NCI-H187 treated with DMSO at 0.1 percent for 48 hours (cell line): Measurements from ENCODE around the gene KLHL30.

Source experiments
- DNase-seq: peaks from one replicate; lab custom pipeline; 2025; lab: John Stamatoyannopoulos, UW

KLHL30 gene

DNA sequence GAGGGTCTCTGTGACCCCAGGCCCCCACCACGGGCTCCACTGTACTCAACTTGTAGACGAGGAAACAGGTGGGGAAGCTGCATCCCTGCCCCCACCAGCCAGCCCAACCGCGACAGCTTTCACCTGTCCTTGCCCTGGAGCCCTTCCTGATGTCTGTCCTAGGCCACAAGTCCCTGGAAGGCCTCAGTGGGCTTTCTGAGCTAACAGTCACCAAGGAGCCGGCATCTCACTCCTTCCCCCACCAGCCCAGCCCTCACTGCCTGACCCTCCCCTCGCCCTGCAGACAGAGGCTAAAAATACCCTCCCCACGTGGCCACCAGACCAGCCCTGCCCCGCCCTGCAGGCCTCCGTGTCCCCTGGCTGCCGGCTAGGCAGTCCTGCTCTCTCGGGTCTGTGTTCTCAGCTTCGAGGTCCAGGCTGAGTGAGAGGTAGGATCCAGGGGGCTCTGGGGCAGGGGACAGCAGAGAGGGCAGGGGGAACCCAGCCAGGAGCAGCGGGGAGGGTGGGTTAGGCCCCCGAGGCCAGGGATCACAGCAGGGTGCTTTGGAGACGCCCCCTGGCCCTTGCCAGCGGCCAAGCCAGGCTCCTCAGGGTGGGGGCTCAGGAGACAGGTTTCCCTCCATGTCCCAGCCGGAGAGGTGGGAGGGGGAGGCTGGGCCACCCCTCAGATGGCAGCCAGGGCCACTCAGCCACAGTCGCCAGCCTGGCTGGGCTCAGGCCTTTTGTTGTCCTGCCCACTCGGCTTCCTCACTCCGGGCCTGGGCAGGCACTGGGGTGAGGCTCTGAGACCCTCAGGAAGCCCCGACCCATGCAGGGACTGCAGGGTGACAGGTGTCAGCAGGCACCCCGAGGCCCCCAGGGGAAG, at the start of gene KLHL30:
Gene KLHL30 (plus strand): TSS at position 338 of the 865 bp plus-strand sequence. CDS start 2,087 bp downstream, outside the sequence.
- DNase-seq = no peak

DNA sequence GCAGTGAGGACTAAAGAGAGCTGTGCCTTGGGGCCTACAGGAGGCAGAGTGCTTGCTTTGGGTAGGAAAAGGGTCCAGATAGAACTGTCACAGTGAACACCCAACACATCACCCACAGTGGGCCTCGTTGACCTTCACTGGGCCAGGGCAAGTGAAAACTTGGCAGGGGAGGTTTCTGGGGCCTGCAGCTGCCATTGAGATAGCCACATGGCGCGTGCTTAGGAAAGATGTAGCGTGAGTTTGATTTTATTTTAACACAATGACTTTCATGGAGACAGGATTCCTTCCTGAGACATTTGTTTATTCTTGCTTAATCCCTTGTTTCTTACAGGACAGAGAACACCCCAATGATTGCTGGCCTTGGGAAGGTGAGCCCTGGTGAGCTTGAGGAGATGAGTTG, 47.6 kb upstream of the KLHL30 start:
- DNase-seq = no peak

GRCh38 chr2:238091436-238092060, 46.9 kb upstream of the KLHL30 start:
- DNase-seq = no peak

DNA sequence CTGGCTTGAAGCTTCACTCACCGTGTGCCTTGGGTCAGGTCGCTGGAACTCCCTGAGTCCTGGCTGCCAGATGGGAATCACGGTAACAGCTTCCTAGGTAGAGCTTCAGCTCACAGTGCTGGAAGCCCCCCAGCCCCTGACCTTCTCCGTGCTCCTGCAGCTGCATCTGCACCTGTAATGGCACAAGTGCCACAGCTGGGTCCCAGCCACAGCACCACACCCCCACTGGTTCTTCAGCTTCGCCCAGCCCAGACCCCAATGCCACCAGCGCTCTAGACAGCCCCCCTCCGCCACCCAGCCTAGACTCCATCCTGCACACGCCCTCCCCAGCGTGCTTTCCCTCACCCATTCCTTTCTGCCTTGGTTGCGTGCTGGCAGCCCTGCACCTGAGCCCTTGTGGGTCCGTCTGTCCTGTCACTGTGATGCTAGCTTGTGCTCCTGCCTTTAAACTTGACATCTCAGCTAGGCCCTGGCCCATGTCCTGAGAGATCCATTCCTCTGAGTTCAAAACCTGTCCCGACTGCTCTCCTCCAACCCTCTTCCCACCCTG, 45.9 kb upstream of the KLHL30 start:
- DNase-seq = no peak

DNA sequence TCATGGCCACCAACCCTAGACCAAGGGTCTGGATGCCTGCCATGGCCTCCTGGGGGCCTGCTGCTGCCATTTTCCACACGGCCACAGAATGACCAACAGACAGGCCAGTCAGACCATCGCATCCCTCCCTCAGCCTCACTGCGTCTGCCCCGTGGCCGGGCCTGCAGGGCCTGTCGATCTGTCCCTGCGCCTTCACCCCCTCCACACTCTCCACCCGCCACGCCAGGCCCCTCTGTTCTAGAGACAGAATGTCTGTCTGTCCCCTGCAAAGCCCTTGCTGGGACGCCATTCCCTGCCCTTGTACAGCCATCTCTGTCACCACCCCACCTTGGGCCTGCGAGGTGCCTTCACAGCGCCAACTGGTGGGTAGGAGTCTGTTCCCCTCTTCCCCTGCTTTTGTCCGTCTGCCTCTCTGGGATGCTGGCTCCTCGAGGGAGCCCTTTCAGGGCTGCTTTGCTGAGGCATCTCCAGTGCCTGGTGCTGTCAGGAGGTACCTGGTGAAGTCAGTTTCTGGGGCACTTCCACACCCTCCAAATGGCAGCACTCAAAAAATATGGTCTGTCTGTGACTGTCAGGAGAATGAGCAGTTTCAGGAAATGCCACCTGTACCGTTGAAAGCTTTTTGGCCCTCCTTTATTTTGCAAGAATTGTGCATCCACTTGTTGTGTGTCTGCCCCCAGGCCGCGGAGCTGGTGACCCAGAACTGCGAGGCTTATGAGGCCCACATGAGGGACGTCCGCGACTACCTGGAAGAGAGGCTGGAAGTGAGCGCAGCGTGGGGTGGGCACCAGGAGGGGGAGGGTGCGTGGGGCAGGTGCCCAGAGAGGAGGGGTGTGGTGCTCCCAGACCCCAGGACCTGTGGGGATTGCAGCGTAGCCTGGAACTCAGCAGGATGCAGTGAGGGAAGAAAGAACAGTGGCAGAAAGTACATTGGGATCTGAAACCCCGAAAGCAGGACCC, 45.0 kb upstream of the KLHL30 start:
- DNase-seq = no peak

DNA sequence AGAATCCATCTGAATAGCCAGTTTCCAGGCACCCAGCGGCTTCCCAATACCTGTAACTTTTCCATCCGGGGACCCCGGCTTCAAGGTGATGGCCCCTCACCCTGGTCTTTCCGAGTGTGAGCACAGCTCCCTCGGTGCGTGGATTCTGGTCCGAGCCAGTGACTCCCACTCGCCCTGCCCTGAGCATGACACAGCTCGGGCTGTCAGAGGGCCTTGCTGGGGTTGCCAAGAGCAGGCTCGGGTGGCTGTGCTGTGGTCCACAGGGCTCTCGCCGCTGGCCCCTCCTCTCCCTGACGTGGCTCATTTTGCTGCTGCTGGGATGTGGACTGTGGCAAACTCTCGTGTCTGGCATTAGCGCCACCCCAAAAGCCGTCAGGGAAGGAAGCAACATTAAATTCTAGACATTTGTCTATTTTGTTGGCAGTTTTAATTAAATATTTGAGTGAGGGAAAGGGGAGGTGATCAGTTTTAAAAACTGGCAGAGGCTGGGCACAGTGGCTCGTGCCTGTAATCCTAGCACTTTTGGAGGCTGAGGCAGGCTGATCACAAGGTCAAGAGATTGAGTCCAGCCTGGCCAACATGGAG, 43.9 kb upstream of the KLHL30 start:
- DNase-seq = no peak

DNA sequence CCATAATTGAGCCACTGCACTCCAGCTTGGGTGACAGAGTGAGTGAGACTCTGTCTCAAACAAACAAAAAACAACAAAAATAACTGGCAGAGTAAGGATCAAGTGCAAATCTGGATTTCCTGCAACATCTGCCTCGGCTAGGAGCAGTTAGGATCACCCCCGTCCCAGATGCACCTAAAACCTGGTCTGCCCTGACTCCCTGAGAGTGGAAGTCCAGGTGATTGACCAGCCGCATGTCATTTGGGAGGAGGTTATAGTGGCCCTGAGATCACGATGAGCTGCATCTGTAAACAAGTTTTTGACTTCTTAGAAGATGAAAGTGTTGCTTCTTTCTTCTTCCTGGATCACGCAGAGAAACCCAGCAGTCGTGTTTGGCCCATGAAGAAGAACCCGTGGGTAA, 43.3 kb upstream of the KLHL30 start:
- DNase-seq = no peak

DNA sequence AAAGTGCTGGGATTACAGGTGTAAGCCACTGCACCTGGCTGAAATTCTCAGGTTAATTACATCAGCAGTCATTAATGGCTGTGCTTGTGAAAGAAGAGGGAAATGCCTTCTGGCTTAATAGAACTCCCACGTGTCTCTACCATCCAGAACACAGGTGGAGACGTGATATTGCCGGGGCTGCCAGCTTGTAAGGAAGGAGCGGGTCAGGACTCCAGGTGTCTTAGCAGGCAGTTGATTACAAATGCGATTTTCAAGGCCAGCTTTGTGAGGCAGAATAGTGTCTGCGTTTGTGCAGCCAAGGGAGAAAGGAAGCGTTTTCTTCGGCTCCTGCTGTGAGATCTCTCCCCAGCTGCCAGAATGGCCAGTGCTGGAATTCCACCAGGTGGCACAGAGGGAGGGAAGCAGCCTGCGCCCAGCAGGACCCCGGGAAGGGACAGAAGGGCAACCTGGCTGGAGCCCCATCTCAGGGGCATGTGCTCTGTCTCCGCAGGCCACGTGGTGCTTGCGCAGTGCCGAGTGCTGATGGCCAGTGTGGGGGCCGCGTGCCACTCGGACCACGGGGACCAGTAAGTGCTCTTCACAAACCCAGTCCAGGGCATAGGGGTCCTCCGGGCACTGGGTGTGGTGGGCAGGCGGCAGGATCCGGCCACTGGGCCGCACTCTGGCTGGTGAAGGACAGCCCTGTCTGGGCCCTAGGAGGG, 42.0 kb upstream of the KLHL30 start:
- DNase-seq = no peak

GRCh38 chr2:238097201-238097987, 41.1 kb upstream of the KLHL30 start:
- DNase-seq = no peak

- DNase-seq = no peak
Observed at GRCh38 chr2:238097988-238098871, 40.2 kb upstream of the KLHL30 start.

GRCh38 chr2:238098901-238099713, 39.4 kb upstream of the KLHL30 start:
- no peak for DNase-seq

DNA sequence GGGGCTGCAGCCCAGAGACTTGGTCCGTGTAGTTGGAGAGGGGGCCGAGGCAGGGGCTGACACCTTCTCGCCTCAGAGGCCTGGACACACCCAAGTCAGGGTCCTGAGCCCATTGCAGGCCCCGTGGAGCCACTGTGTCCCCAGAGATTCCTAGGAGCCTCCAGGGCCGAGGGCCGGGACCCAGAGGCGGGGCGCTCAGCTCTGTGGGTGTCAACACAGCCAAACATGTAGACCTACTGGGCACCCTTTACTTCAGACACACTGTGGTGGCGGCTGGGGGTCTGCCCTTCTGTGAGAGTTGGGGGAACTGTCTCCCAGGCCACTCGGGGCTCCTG, 38.8 kb upstream of the KLHL30 start:
- DNase-seq = no peak

GRCh38 chr2:238100049-238100820, 38.2 kb upstream of the KLHL30 start, which contains the start of gene ESPNL:
TSS of gene ESPNL (plus strand) at chr2:238100340. CDS start at chr2:238100420, 80 bp downstream.
- no peak for DNase-seq

GRCh38 chr2:238100821-238101771, 37.4 kb upstream of the KLHL30 start:
- no peak for DNase-seq

- no peak for DNase-seq
Observed at GRCh38 chr2:238101891-238102841, 36.3 kb upstream of the KLHL30 start.
